Measurements from ENCODE around the gene SRM. TPM values are rescaled to one million over a fixed set of nuclear protein-coding genes. Genes with fewer than 3 reads are reported as not detected.

The SRM gene
- total RNA-seq, 1 donor: 24.6 TPM

Other genes starting within 250 kb of the SRM start
- gene TARDBP, start 47.4 kb downstream of the SRM start, total RNA-seq: 92.8 and 108 TPM in 2 replicates
- not detected in 2 replicates for gene MASP2, start 12.8 kb downstream of the SRM start, total RNA-seq
- gene EXOSC10, start 39.9 kb upstream of the SRM start, total RNA-seq: 48.0 and 60.5 TPM in 2 replicates
- not detected in 2 replicates for gene ANGPTL7, start 129.3 kb upstream of the SRM start, total RNA-seq
- gene MTOR, start 202.5 kb upstream of the SRM start, total RNA-seq: 41.6 and 47.5 TPM in 2 replicates
- gene UBIAD1, start 213.2 kb upstream of the SRM start, total RNA-seq: 9.0 and 9.5 TPM in 2 replicates